HepG2 (cell line): ENCODE data around the gene COA7. TPM values are rescaled to one million over a fixed set of nuclear protein-coding genes. Genes with fewer than 3 reads are reported as not detected.

Experiments
- ARNT2 ChIP-seq: sonication (generic); formaldehyde crosslinking; IDR thresholded peaks from 2 replicates; pipeline ENCODE4 v1.8.0; 2022; ENCODE audit warnings: mild to moderate bottlenecking, low read depth, missing genetic modification reagents, moderate library complexity
- ETV5 ChIP-seq: IDR thresholded peaks from 2 replicates; pipeline ENCODE4 v1.6.1; 2018; ENCODE audit warnings: missing biosample characterization, missing genetic modification reagents, inconsistent platforms, borderline replicate concordance
- IRF2 ChIP-seq: IDR thresholded peaks from 2 replicates; pipeline ENCODE4 v1.6.1; 2018; ENCODE audit warnings: missing genetic modification reagents, missing compliant biosample characterization
- RBFOX2 ChIP-seq: fragments of 200-400 bp; formaldehyde crosslinking; IDR thresholded peaks from 2 replicates; pipeline ENCODE4 v1.6.1; 2017; ENCODE audit warnings: low read depth, mild to moderate bottlenecking, low read length
- SAP130 ChIP-seq: IDR thresholded peaks from 2 replicates; pipeline ENCODE4 v1.6.1; 2016; ENCODE audit warnings: low read depth
- ZBTB38 ChIP-seq: sonication (generic); formaldehyde crosslinking; IDR thresholded peaks from 2 replicates; pipeline ENCODE4 v1.5.1; 2020; ENCODE audit warnings: mild to moderate bottlenecking, missing genetic modification reagents
- ZMYM4 ChIP-seq: sonication (generic); formaldehyde crosslinking; IDR thresholded peaks from 2 replicates; pipeline ENCODE4 v1.8.1; 2023; ENCODE audit warnings: mild to moderate bottlenecking, missing genetic modification reagents
- polyA plus RNA-seq, 8 experiments: library from polyadenylated mRNA; depleted of rRNA in 3 of 8; stranded (reverse) in 7 of 8; unstranded in 1 of 8; fragments of >200 nt; fragmentation: Illumina TruSeq in 4 of 8; extraction: Trizol in 4 of 8; gene quantifications; 2 replicates each; pipeline versions ENCODE4 v1.2.1 to v1.2.3, GENCODE V29; 2011 to 2016; ENCODE audit warnings: low read depth in 4 of 8, missing spikeins in 1 of 8, mixed read lengths in 1 of 8; ENCODE audit not compliant: insufficient read depth in 1 of 8
- total RNA-seq, 5 experiments: library from RNA; depleted of rRNA; stranded (reverse); fragments of >200 nt; fragmentation: Illumina TruSeq; extraction: Trizol; gene quantifications; 2 replicates each; pipeline ENCODE4 v1.2.3, GENCODE V29; 2016; ENCODE audit warnings: low read depth in 1 of 5
- TF ChIP-seq, protein P1 (sequence below): sonication (generic); formaldehyde crosslinking; IDR thresholded peaks from 2 replicates; pipeline ENCODE4 v1.5.0; 2020; ENCODE audit warnings: mild to moderate bottlenecking, missing genetic modification reagents, borderline replicate concordance
- TF ChIP-seq, protein P2 (sequence below): IDR thresholded peaks from 2 replicates; pipeline ENCODE4 v1.6.1; 2018; ENCODE audit warnings: missing genetic modification reagents, mild to moderate bottlenecking, missing compliant biosample characterization
- TF ChIP-seq, protein P3 (sequence below): sonication (generic); formaldehyde crosslinking; IDR thresholded peaks from 2 replicates; pipeline ENCODE4 v1.5.0; 2020; ENCODE audit warnings: mild to moderate bottlenecking, missing genetic modification reagents, moderate library complexity
- TF ChIP-seq, protein P4 (sequence below): sonication (generic); formaldehyde crosslinking; IDR thresholded peaks from 2 replicates; pipeline ENCODE4 v1.4.0; 2020; ENCODE audit warnings: mild to moderate bottlenecking, missing genetic modification reagents
- TF ChIP-seq, protein P5 (sequence below): sonication (generic); formaldehyde crosslinking; IDR thresholded peaks from 2 replicates; pipeline ENCODE4 v1.5.1; 2020; ENCODE audit warnings: mild to moderate bottlenecking, moderate library complexity, missing genetic modification reagents

Gene COA7
- total and polyA plus RNA-seq, 2 of the 13 experiments (the other 11 are each of a cell fraction or from before 2014, with no cell fraction given): 12.3 to 30.4 TPM

DNA sequence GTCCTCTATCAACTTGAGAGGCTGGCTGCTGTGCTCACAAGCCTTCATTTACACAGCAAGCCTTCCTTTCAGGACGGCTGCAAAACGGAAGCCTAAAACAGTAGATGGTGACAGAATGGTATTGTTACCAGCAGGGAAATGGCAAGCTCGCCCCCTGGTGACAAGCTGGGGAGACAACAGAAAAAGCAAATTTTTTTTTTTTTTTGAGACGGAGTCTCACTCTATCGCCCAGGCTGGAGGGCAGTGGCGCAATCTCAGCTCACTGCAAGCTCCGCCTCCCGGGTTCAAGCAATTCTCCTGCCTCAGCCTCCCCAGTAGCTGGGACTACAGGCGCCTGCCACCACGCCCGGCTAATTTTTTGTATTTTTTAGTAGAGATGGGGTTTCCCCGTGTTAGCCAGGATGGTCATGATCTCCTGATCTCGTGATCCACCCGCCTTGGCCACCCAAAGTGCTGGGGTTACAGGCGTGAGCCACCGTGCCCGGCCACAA is 11.8 kb downstream of the COA7 start (continued):
- TF ChIP-seq, protein P1, sequence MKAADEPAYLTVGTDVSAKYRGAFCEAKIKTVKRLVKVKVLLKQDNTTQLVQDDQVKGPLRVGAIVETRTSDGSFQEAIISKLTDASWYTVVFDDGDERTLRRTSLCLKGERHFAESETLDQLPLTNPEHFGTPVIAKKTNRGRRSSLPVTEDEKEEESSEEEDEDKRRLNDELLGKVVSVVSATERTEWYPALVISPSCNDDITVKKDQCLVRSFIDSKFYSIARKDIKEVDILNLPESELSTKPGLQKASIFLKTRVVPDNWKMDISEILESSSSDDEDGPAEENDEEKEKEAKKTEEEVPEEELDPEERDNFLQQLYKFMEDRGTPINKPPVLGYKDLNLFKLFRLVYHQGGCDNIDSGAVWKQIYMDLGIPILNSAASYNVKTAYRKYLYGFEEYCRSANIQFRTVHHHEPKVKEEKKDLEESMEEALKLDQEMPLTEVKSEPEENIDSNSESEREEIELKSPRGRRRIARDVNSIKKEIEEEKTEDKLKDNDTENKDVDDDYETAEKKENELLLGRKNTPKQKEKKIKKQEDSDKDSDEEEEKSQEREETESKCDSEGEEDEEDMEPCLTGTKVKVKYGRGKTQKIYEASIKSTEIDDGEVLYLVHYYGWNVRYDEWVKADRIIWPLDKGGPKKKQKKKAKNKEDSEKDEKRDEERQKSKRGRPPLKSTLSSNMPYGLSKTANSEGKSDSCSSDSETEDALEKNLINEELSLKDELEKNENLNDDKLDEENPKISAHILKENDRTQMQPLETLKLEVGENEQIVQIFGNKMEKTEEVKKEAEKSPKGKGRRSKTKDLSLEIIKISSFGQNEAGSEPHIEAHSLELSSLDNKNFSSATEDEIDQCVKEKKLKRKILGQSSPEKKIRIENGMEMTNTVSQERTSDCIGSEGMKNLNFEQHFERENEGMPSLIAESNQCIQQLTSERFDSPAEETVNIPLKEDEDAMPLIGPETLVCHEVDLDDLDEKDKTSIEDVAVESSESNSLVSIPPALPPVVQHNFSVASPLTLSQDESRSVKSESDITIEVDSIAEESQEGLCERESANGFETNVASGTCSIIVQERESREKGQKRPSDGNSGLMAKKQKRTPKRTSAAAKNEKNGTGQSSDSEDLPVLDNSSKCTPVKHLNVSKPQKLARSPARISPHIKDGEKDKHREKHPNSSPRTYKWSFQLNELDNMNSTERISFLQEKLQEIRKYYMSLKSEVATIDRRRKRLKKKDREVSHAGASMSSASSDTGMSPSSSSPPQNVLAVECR (CRISPR knock-in tag): peak; percentile 40; the same call in 1 of the 2 replicates
- TF ChIP-seq RBFOX2 (0 out of 2 replicates have a peak, but pooled peaks have one; percentile 5), ZBTB38 (CRISPR knock-in tag) (0 out of 2 replicates have a peak, but pooled peaks have one; percentile 31), SAP130 (CRISPR knock-in tag) (peak; percentile 36), ARNT2 (CRISPR knock-in tag) (0 out of 2 replicates have a peak, but pooled peaks have one; percentile 28), ZMYM4 (peak; percentile 19; the same call in 1 of the 2 replicates), ETV5 (CRISPR knock-in tag) (peak; percentile 16; the same call in 1 of the 2 replicates), IRF2 (peak; percentile 60; the same call in 1 of the 2 replicates)
- TF ChIP-seq, protein P2, sequence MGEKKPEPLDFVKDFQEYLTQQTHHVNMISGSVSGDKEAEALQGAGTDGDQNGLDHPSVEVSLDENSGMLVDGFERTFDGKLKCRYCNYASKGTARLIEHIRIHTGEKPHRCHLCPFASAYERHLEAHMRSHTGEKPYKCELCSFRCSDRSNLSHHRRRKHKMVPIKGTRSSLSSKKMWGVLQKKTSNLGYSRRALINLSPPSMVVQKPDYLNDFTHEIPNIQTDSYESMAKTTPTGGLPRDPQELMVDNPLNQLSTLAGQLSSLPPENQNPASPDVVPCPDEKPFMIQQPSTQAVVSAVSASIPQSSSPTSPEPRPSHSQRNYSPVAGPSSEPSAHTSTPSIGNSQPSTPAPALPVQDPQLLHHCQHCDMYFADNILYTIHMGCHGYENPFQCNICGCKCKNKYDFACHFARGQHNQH (CRISPR knock-in tag): 0 out of 2 replicates have a peak, but pooled peaks have one; percentile 42
- TF ChIP-seq, protein P3, sequence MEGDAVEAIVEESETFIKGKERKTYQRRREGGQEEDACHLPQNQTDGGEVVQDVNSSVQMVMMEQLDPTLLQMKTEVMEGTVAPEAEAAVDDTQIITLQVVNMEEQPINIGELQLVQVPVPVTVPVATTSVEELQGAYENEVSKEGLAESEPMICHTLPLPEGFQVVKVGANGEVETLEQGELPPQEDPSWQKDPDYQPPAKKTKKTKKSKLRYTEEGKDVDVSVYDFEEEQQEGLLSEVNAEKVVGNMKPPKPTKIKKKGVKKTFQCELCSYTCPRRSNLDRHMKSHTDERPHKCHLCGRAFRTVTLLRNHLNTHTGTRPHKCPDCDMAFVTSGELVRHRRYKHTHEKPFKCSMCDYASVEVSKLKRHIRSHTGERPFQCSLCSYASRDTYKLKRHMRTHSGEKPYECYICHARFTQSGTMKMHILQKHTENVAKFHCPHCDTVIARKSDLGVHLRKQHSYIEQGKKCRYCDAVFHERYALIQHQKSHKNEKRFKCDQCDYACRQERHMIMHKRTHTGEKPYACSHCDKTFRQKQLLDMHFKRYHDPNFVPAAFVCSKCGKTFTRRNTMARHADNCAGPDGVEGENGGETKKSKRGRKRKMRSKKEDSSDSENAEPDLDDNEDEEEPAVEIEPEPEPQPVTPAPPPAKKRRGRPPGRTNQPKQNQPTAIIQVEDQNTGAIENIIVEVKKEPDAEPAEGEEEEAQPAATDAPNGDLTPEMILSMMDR: peak; percentile 86
- TF ChIP-seq, protein P4, sequence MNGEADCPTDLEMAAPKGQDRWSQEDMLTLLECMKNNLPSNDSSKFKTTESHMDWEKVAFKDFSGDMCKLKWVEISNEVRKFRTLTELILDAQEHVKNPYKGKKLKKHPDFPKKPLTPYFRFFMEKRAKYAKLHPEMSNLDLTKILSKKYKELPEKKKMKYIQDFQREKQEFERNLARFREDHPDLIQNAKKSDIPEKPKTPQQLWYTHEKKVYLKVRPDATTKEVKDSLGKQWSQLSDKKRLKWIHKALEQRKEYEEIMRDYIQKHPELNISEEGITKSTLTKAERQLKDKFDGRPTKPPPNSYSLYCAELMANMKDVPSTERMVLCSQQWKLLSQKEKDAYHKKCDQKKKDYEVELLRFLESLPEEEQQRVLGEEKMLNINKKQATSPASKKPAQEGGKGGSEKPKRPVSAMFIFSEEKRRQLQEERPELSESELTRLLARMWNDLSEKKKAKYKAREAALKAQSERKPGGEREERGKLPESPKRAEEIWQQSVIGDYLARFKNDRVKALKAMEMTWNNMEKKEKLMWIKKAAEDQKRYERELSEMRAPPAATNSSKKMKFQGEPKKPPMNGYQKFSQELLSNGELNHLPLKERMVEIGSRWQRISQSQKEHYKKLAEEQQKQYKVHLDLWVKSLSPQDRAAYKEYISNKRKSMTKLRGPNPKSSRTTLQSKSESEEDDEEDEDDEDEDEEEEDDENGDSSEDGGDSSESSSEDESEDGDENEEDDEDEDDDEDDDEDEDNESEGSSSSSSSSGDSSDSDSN (CRISPR knock-in tag): 0 out of 2 replicates have a peak, but pooled peaks have one; percentile 7
- TF ChIP-seq, protein P5, sequence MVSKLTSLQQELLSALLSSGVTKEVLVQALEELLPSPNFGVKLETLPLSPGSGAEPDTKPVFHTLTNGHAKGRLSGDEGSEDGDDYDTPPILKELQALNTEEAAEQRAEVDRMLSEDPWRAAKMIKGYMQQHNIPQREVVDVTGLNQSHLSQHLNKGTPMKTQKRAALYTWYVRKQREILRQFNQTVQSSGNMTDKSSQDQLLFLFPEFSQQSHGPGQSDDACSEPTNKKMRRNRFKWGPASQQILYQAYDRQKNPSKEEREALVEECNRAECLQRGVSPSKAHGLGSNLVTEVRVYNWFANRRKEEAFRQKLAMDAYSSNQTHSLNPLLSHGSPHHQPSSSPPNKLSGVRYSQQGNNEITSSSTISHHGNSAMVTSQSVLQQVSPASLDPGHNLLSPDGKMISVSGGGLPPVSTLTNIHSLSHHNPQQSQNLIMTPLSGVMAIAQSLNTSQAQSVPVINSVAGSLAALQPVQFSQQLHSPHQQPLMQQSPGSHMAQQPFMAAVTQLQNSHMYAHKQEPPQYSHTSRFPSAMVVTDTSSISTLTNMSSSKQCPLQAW (CRISPR knock-in tag): peak; percentile 72
- TF ChIP-seq, all 625 proteins: peak for 44; not testable (repeated sequence) for 581
